ENCODE data around the gene SLC2A4RG. TPM values are rescaled to one million over a fixed set of nuclear protein-coding genes. Genes with fewer than 3 reads are reported as not detected.

The SLC2A4RG gene
- total RNA-seq, 1 donor from 2014 or later = 65.6 TPM

DNA sequence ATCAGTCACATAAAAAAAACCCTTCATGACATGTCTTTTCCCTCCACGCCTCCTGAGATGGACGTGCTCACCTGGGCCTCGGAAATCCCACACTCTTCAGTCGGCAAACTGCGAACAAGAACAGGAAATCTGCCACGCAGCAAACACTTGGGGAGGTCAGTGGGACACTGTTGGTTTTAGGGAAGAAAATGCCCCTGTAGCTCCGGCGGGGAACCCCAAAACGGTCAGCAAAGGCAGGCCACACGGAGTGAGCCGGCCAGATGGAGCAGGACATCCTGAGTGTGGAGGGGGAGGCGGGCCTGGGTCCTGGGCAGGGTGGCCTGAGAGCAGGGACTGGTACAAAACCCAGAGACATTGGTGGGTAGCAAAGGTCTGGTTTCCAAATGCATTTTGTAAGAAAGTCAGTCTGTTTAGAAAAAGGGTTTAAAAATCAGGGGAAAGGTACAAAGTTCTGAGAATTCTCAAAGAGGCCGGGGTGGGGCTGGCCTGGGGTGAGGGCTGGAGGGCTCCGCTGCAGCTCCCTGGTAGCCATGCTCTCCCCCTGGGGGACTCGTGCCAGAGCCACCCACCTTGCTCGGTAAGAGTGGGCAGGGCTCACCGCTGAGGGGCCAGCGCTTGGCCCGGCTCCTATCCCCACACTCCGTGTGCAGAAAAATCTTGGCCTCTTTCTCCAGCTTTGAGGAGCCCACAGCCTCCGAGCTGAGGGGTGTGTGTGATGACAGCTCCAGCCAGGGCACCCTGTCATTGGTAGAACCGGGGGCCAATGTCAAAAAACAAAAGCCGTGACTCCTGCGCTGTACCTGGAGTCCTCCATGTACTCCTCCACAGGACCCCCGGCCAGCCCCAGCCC, 5.2 kb downstream of the SLC2A4RG start:
- H3K27ac ChIP-seq (ENCODE audit: low read depth, low read length) = no peak overlapping the region
- H3K9ac ChIP-seq (ENCODE audit: low read length) = no peak overlapping the region
- H3K4me1 Mint-ChIP-seq (ENCODE audit: low read depth, unreplicated experiment) = no peaks in the 10 kb centered on the region
- no peak for TF ChIP-seq EZH2 (IDR thresholded peaks at IDR 0.05; ENCODE audit: insufficient read depth, low read length)
- TF ChIP-seq, protein P1, sequence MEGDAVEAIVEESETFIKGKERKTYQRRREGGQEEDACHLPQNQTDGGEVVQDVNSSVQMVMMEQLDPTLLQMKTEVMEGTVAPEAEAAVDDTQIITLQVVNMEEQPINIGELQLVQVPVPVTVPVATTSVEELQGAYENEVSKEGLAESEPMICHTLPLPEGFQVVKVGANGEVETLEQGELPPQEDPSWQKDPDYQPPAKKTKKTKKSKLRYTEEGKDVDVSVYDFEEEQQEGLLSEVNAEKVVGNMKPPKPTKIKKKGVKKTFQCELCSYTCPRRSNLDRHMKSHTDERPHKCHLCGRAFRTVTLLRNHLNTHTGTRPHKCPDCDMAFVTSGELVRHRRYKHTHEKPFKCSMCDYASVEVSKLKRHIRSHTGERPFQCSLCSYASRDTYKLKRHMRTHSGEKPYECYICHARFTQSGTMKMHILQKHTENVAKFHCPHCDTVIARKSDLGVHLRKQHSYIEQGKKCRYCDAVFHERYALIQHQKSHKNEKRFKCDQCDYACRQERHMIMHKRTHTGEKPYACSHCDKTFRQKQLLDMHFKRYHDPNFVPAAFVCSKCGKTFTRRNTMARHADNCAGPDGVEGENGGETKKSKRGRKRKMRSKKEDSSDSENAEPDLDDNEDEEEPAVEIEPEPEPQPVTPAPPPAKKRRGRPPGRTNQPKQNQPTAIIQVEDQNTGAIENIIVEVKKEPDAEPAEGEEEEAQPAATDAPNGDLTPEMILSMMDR (IDR thresholded peaks at IDR 0.05; ENCODE audit: insufficient read depth, low read depth, low read length) = no peak
- no peak overlapping the region for H2AFZ ChIP-seq (ENCODE audit: low read depth, low read length)
- H3K9me3 Mint-ChIP-seq (ENCODE audit: unreplicated experiment) = no peaks in the 10 kb centered on the region
- H3K9me3 ChIP-seq (ENCODE audit: insufficient read depth, low read depth, low read length) = no peaks in the 10 kb centered on the region
- no peaks in the 10 kb centered on the region for H3K27me3 ChIP-seq (ENCODE audit: insufficient read depth, low read length)
- no peak overlapping the region for H3K4me3 Mint-ChIP-seq (ENCODE audit: unreplicated experiment)
- peaks cover 6% of the 10 kb centered on the region for H3K36me3 Mint-ChIP-seq (ENCODE audit: low read depth, unreplicated experiment)
- no peak overlapping the region for H3K4me2 ChIP-seq (ENCODE audit: low read length)
- peaks cover 8% of the 10 kb centered on the region for H3K79me2 ChIP-seq (ENCODE audit: insufficient read depth, low read length)
- FAIRE-seq (no peak), DNase-seq (ENCODE audit: low read depth) (no peak)
- H3K27me3 Mint-ChIP-seq (ENCODE audit: low read depth, unreplicated experiment) = no peaks in the 10 kb centered on the region
- no peak overlapping the region for H3K4me3 ChIP-seq (ENCODE audit: insufficient read depth, low read depth, low read length)
- H4K20me1 ChIP-seq (ENCODE audit: insufficient read depth, low read length) = peaks cover 21% of the 10 kb centered on the region
- H3K36me3 ChIP-seq (ENCODE audit: insufficient read depth, low read length) = no peaks in the 10 kb centered on the region
- peaks cover 15% of the 10 kb centered on the region for H3K4me1 ChIP-seq (ENCODE audit: insufficient read depth, low read length)
- peak overlapping the region; percentile 58 for H3K27ac Mint-ChIP-seq (ENCODE audit: unreplicated experiment)

GRCh38 chr20:63745424-63745805, 5.8 kb downstream of the SLC2A4RG start:
- no peak for TF ChIP-seq EZH2 (IDR thresholded peaks at IDR 0.05; ENCODE audit: insufficient read depth, low read length)
- TF ChIP-seq, protein P1 (IDR thresholded peaks at IDR 0.05; ENCODE audit: insufficient read depth, low read depth, low read length) = no peak
- H3K4me2 ChIP-seq (ENCODE audit: low read length) = no peak overlapping the region
- Mint-ChIP-seq H3K9me3 (ENCODE audit: unreplicated experiment) (no peaks in the 10 kb centered on the region), H3K27ac (ENCODE audit: unreplicated experiment) (no peak overlapping the region), H3K27me3 (ENCODE audit: low read depth, unreplicated experiment) (no peaks in the 10 kb centered on the region), H3K36me3 (ENCODE audit: low read depth, unreplicated experiment) (peaks cover 6% of the 10 kb centered on the region), H3K4me1 (ENCODE audit: low read depth, unreplicated experiment) (no peaks in the 10 kb centered on the region), H3K4me3 (ENCODE audit: unreplicated experiment) (no peak overlapping the region)
- H2AFZ ChIP-seq (ENCODE audit: low read depth, low read length) = no peak overlapping the region
- H3K36me3 ChIP-seq (ENCODE audit: insufficient read depth, low read length) = no peaks in the 10 kb centered on the region
- peaks cover 8% of the 10 kb centered on the region for H3K79me2 ChIP-seq (ENCODE audit: insufficient read depth, low read length)
- DNase-seq (ENCODE audit: low read depth) (no peak), FAIRE-seq (no peak)
- H3K4me1 ChIP-seq (ENCODE audit: insufficient read depth, low read length) = peaks cover 15% of the 10 kb centered on the region
- no peaks in the 10 kb centered on the region for H3K9me3 ChIP-seq (ENCODE audit: insufficient read depth, low read depth, low read length)
- H3K27me3 ChIP-seq (ENCODE audit: insufficient read depth, low read length) = no peaks in the 10 kb centered on the region
- peaks cover 21% of the 10 kb centered on the region for H4K20me1 ChIP-seq (ENCODE audit: insufficient read depth, low read length)
- no peak overlapping the region for H3K9ac ChIP-seq (ENCODE audit: low read length)
- no peak overlapping the region for H3K27ac ChIP-seq (ENCODE audit: low read depth, low read length)
- no peak overlapping the region for H3K4me3 ChIP-seq (ENCODE audit: insufficient read depth, low read depth, low read length)
